Measurements from ENCODE around the gene TASOR2. TPM values are rescaled to one million over a fixed set of nuclear protein-coding genes. Genes with fewer than 3 reads are reported as not detected.

Gene TASOR2
- total RNA-seq, 3 donors from 2014 or later: 93.4 to 115 (median 109) TPM

DNA sequence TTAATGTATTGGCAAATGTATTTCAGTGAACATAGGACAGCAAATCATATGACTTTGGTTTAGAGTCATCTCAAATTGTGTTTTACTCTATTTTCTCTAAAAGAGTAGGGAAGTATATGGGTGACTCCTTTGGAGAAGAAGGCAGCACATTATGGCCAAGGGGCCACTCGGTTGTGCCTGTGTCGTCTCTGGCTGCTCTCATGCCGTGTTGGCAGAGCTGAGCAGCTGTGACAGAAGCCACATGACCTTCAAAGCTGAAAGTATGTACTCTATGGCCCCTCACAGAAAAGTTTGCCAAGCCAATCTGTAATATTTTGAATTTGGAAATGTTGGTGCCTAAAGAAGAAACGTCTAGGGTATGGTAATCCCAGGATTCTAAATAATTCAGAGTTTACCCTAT lies 47.5 kb downstream of the TASOR2 start:
- ATAC-seq (no peak), DNase-seq (no peak)
- H3K4me3 Mint-ChIP-seq: no peak overlapping the region
- no peaks in the 10 kb centered on the region for H3K27me3 Mint-ChIP-seq (ENCODE audit: low read depth)
- no peaks in the 10 kb centered on the region for H3K9me3 Mint-ChIP-seq
- peaks cover 9% of the 10 kb centered on the region for H3K4me1 Mint-ChIP-seq (ENCODE audit: low read depth)
- H3K36me3 Mint-ChIP-seq (ENCODE audit: insufficient read depth): peaks cover 37% of the 10 kb centered on the region

Other genes starting within 250 kb of the TASOR2 start
- not detected for gene CALML5, start 185.3 kb upstream of the TASOR2 start, total RNA-seq
- not detected for gene CALML3, start 159.9 kb upstream of the TASOR2 start, total RNA-seq
- gene ASB13, start 18.2 kb upstream of the TASOR2 start, total RNA-seq: 10 to 100 TPM in 1 of 3 donors, 1 to 10 TPM in 2; 7.4 to 15.3 (median 8.0) TPM
- gene GDI2, start 128.6 kb downstream of the TASOR2 start, total RNA-seq: 100 to 1,000 TPM; 270 to 301 (median 294) TPM
- 10 to 100 TPM in 2 of 3 donors, 1 to 10 TPM in 1; 9.6 to 11.9 (median 10.3) TPM for gene ANKRD16, start 205.1 kb downstream of the TASOR2 start, total RNA-seq
- 10 to 100 TPM; 61.2 to 67.9 (median 62.7) TPM for gene FBH1, start 205.4 kb downstream of the TASOR2 start, total RNA-seq

All from activated T-cell treated with anti-CD3 and anti-CD28 coated beads, Interleukin-2, amount 50 U/mL, for 4 hours (primary cell).